HG03378 (cell line): ENCODE data around the gene SETD7.
"Not testable (repeated sequence)": the region's sequence is repeated elsewhere in the genome, so short reads cannot be mapped to it uniquely, and the experiment has no call there.

Experiments
- ATAC-seq: cut with Tn5 transposase; IDR thresholded peaks from one replicate; pipeline ENCODE4 v1.9.1; 2021; ENCODE audit warnings: mild to moderate bottlenecking, moderate library complexity; ENCODE audit not compliant: unreplicated experiment

SETD7 gene

DNA sequence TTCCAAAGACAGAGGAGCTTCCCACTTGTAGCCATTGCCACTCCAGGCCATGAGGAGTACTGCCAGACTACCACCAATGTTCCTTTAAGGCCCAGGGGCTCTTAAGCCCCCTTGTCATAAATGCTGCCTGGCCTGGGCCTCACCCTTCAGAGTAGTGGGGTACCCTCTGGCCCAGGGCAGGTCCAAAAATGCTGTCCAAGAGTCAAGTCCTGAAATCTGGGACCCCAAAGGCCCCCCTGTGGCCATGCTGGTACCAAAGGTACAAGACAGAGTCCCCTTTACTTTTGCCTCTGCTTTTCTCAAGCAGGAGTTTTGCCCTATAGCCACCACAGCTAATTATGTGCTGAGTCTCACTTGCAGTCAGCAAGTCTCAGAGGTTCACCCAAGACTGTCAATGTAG is 85.7 kb downstream of the SETD7 start:
- no peak for ATAC-seq

- ATAC-seq: no peak
These were observed 86.2 kb downstream of the SETD7 start for GRCh38 chr4:139469869-139470268.

DNA sequence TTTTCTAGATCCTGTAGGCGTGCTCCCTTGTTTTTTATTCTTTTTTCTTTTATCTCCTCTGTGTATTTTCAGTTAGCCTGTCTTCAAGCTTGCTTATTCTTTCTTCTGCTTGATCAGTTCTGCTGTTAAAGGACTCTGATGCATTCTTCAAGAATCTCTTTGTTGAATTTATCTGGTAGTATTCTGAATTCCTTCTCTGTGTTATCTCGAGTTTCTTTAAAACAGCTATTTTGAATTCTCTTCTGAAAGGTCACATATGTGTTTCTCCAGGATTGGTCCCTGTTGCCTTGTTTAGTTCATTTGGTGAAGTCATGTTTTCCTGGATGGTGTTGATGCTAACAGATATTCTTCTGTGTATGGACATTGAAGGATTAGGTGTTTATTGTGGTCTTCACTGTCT is 86.8 kb downstream of the SETD7 start:
- ATAC-seq: no peak

- not testable (repeated sequence) for ATAC-seq
These were observed 87.3 kb downstream of the SETD7 start for GRCh38 chr4:139468756-139469155.

DNA sequence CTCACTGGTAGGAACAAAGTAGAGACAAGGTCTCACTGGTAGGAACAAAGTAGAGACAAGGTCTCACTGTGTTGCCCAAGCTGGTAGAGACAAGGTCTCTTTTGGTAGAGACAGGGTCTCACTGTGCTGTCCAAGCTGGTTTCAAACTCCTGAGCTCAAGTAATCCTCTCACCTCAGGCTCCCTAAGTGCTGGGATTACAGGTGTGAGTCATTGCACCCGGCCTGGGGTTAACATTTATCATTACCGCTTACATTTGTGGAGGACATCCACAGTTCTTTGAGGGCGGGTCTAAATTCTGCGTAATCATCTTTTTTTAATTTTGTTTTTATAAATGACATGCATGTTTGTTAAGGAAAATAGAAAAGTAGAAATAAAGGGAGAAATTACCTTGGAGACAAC is 90.1 kb downstream of the SETD7 start:
- ATAC-seq: no peak

- ATAC-seq: not testable (repeated sequence)
These were observed 91.5 kb downstream of the SETD7 start for GRCh38 chr4:139464512-139464911.

- no peak for ATAC-seq
These were observed 94.9 kb downstream of the SETD7 start for GRCh38 chr4:139461022-139461628.

GRCh38 chr4:139460565-139460964 is 95.5 kb downstream of the SETD7 start:
- ATAC-seq: no peak

GRCh38 chr4:139458999-139459398 is 97.0 kb downstream of the SETD7 start:
- ATAC-seq: no peak

- ATAC-seq: no peak
These were observed 97.5 kb downstream of the SETD7 start for GRCh38 chr4:139458543-139458942.

GRCh38 chr4:139457318-139457717 is 98.7 kb downstream of the SETD7 start:
- no peak for ATAC-seq

DNA sequence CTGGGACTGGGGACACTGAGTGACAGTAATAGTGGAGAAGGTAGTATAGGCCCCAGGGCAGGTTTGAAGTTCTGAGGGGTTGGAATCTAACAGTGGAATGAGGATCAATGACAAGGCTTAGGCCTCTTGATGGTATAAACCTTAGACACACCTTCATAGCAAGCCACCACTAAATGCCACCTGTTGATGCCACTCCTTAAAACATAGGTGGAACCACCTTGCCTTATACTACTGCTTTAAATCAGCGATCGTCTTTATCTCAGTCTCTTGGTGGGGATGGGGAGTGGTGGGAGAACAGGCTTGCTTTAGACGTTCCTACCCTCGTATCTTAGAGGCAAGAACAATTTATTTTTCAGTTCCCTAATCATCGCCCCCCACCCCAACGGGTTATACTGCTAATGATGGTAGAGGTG is 100.9 kb downstream of the SETD7 start:
- no peak for ATAC-seq

DNA sequence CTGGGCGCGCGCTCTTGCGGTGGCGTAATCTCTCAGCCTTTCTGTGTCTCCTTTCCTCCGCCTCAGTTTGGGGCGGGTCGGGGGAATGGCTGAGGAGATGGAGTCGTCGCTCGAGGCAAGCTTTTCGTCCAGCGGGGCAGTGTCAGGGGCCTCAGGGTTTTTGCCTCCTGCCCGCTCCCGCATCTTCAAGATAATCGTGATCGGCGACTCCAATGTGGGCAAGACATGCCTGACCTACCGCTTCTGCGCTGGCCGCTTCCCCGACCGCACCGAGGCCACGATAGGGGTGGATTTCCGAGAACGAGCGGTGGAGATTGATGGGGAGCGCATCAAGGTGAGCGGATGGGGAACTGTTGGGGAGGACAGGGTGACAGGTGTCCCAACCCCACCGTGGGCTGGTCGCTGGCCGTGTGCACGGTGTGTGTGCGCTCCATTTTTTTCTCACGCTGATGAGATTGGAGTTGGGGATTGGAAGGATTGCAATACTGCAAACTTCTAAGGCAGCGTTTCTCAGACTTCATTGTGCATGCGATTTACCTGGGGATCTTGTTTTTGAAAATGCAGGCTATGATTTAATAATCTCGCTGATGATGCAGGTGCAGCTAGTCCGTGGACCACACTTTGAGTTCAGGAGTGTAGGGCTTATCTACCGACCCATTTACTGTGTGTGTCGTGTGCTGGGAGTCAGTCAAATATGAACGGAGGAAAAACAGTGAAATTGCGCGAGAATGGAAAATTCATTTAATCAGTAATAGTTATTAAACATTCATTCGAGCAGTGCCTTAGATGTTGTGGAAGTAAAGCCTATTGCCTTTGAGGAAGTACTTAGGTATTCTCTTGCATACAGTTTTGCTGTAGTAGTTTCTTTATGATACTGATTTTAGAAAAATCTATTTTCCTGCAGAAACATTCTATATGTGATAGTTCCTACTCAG is 101.6 kb downstream of the SETD7 start, which contains the start of gene RAB33B:
Gene RAB33B, plus strand, starts transcription at position 11 of the 935 bp plus-strand sequence. Its CDS starts 75 bp downstream, at position 86.
- ATAC-seq: peak; percentile 1

DNA sequence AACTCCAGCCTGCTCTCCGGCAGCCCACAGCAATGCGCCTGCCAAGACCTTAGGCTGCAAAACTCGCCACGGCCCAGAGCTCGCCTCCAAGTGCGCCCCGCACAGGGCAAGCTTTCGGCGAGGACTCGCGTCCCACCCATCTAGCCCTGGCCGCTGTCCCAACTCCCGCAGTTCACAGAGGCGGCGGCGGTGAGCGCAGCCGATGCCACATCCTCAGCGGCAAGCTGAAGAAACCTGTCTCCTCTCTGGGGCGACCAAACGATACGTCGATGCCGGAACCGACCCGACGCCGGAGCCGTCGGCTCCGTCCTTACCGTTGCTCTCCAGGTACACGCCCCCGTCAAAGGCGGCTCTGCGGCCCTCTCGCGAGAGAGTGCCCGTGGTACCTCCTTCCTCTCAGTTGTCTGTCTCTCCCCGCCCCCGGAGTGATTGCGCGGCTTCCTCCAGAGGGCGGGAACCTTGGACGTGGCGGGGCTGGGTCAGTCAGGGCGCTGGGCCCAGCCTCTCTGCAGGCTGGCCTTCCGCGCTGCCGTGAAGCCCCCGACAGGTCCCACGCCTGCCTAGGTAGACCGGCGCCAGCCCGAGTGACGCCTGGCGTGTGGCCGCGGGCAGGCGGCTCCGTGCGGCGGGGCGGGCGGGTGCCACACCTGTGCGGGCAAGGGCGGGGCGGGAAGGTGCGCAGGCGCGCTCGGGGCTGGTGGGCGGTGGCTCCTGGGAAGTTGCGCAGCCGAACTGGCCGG is 102.5 kb downstream of the SETD7 start:
- ATAC-seq: peak; percentile 86

- ATAC-seq: peak; percentile 66
These were observed 103.0 kb downstream of the SETD7 start for GRCh38 chr4:139453041-139453370.

GRCh38 chr4:139451997-139452396 is 104.0 kb downstream of the SETD7 start:
- ATAC-seq: no peak

DNA sequence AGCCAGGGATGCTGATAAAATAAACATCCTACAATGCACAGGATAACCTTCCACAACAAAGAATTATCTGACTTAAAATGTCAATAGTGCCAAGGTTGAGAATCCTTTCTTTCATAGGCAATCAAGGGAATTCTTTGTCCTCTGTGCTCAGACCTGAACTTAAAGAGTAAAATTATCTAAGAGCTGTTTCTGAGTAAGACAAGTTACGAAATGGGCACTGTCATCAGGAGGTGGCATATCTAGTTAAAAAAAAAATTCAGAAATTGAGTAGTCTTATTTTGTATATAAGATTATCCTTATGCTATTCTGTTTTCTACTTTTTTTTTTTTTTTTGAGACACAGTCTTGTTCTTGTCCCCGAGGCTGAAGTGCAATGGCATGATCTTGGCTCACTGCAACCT is 105.4 kb downstream of the SETD7 start:
- no peak for ATAC-seq

GRCh38 chr4:139447078-139447477 is 108.9 kb downstream of the SETD7 start:
- ATAC-seq: not testable (repeated sequence)
